ENCODE data around the gene ABTB1.
"Not testable (repeated sequence)": the region's sequence is repeated elsewhere in the genome, so short reads cannot be mapped to it uniquely, and the experiment has no call there.

Gene ABTB1

DNA sequence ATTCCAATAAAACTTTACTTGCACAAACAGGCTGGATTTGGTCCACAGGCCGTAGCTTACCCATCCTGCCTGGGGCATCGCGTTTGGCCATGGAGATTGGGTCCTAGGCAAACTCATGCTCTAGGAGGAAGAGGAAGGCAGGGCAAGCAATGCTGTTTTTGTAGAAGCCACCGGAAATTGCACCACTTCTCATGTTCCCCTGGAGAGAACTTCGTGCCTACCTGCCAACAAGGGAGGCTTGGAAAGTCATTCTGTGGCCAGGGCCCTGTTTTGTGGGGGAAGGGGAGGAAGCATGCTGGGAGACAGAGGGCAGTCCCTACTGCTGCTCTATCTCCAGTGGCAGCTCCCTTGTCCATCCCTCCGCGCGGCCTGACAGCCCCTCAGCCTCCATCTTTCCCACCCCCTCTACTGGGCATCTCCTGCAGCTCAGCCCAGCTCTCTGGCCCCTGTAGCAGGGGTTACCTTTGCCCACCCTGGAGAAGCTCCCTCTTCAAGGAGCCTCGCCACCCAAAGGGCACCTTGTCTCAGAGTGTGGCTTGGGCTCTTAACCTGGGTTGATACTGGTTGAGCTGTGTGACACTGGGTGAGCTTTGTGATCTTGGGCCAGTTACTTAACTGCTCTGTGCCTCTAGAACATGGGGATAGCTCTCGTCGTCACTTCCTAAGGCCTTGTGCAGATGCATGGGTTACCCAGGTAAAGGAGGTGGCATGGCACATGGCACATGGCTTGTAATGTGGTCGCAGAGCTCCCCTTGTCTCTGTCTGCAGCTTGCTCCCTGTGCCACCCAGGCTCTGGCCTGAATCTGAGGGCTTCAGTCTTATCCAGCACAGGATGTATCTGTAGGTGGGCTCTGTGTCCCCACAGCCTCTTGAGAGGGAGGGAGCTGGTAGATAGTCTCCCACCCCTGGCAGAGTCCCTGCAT, 6.1 kb downstream of the ABTB1 start:
- no peak overlapping the region for H3K4me3 ChIP-seq (replicated peaks; ENCODE audit: insufficient read depth, low read length)
- TF ChIP-seq POLR2AphosphoS5 (IDR thresholded peaks at IDR 0.05; ENCODE audit: low read depth) (peak; percentile 68), CTCF (IDR thresholded peaks at IDR 0.05; ENCODE audit: insufficient read depth, low read length) (no peak), GABPA (IDR thresholded peaks at IDR 0.05; ENCODE audit: low read depth) (peak; percentile 82), SPI1 (IDR thresholded peaks at IDR 0.05; ENCODE audit: borderline replicate concordance, low read depth) (peak; percentile 83; the same call in 1 of the 2 replicates)
- peak; percentile 94 to 96 for DNase-seq (ENCODE audit: low read depth in 1 of 2, low spot score in 1 of 2)

DNA sequence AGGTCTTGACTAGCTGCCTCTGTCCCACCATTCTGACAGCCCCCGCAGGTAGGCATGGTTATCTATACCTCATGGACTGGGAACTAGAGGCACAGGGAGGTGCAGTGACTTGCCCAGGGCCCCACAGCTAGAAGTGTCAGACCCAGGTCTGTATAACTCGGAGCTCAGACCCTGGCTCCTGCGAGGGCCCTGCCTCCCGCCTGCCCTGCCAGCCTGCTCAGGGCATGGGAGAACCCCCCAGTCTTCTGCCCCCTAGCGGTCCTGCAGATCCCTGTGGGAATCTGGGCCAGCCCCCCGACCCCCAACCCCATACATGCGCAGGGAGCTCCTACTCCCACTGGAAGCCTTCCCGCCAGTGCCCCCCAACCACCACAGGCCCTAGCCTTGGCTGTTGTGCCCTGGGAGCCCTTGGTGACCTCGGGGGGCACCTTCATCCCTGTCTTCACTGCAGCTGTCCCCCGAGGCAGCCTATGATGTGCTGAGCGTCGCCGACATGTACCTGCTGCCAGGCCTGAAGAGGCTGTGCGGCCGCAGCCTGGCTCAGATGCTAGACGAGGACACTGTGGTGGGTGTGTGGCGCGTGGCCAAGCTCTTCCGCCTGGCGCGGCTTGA, 6.9 kb downstream of the ABTB1 start:
- no peak for DNase-seq (ENCODE audit: low read depth in 1 of 2, low spot score in 1 of 2)
- TF ChIP-seq, protein P1, sequence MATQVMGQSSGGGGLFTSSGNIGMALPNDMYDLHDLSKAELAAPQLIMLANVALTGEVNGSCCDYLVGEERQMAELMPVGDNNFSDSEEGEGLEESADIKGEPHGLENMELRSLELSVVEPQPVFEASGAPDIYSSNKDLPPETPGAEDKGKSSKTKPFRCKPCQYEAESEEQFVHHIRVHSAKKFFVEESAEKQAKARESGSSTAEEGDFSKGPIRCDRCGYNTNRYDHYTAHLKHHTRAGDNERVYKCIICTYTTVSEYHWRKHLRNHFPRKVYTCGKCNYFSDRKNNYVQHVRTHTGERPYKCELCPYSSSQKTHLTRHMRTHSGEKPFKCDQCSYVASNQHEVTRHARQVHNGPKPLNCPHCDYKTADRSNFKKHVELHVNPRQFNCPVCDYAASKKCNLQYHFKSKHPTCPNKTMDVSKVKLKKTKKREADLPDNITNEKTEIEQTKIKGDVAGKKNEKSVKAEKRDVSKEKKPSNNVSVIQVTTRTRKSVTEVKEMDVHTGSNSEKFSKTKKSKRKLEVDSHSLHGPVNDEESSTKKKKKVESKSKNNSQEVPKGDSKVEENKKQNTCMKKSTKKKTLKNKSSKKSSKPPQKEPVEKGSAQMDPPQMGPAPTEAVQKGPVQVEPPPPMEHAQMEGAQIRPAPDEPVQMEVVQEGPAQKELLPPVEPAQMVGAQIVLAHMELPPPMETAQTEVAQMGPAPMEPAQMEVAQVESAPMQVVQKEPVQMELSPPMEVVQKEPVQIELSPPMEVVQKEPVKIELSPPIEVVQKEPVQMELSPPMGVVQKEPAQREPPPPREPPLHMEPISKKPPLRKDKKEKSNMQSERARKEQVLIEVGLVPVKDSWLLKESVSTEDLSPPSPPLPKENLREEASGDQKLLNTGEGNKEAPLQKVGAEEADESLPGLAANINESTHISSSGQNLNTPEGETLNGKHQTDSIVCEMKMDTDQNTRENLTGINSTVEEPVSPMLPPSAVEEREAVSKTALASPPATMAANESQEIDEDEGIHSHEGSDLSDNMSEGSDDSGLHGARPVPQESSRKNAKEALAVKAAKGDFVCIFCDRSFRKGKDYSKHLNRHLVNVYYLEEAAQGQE (IDR thresholded peaks at IDR 0.05; ENCODE audit: insufficient replicate concordance, low read depth): no peak
- TF ChIP-seq CTCF (IDR thresholded peaks at IDR 0.05; ENCODE audit: insufficient read depth, low read length) (no peak), POLR2AphosphoS5 (IDR thresholded peaks at IDR 0.05; ENCODE audit: low read depth) (no peak), GABPA (IDR thresholded peaks at IDR 0.05; ENCODE audit: low read depth) (no peak), SPI1 (IDR thresholded peaks at IDR 0.05; ENCODE audit: borderline replicate concordance, low read depth) (no peak)
- H3K27ac ChIP-seq (replicated peaks): peak overlapping the region; percentile 61

More for the DNA sequence above, 6.1 kb downstream of the ABTB1 start:
- H3K27ac ChIP-seq (replicated peaks): peak overlapping the region; percentile 61
- H3K27me3 ChIP-seq (ENCODE audit: insufficient read depth, poor library complexity, severe bottlenecking): no peaks in the 10 kb centered on the region

DNA sequence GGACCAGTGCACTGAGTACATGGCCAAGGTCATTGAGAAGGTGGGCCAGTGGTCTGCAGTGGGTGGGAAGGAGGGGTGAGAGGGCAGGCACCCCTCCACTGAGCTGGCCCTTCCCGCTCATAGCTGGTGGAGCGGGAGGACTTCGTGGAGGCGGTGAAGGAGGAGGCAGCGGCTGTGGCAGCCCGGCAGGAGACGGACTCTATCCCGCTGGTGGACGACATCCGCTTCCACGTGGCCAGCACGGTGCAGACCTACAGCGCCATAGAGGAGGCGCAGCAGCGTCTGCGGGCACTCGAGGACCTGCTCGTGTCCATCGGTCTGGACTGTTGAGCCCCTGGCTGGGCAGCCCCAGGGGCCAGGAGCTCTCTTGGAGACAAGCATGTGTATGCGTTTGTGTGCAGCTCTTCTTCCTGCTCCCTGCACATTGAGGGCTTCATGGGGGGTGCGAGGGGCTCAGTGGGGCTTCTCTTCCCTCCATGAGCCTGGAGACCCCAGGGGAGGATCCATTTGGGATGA, 7.5 kb downstream of the ABTB1 start:
- Histone ChIP-seq H3K4me3 (replicated peaks; ENCODE audit: insufficient read depth, low read length) (no peak overlapping the region), H3K27ac (replicated peaks) (no peak overlapping the region), H3K27me3 (ENCODE audit: insufficient read depth, poor library complexity, severe bottlenecking) (no peaks in the 10 kb centered on the region)
- no peak for TF ChIP-seq POLR2AphosphoS5 (IDR thresholded peaks at IDR 0.05; ENCODE audit: low read depth)
- TF ChIP-seq GABPA (IDR thresholded peaks at IDR 0.05; ENCODE audit: low read depth): no peak
- TF ChIP-seq CTCF (IDR thresholded peaks at IDR 0.05; ENCODE audit: insufficient read depth, low read length): no peak
- TF ChIP-seq SPI1 (IDR thresholded peaks at IDR 0.05; ENCODE audit: borderline replicate concordance, low read depth): no peak
- DNase-seq (ENCODE audit: low read depth in 1 of 2, low spot score in 1 of 2): no peak

More for the DNA sequence above, 6.9 kb downstream of the ABTB1 start:
- H3K4me3 ChIP-seq (replicated peaks; ENCODE audit: insufficient read depth, low read length): no peak overlapping the region
- no peaks in the 10 kb centered on the region for H3K27me3 ChIP-seq (ENCODE audit: insufficient read depth, poor library complexity, severe bottlenecking)

GRCh38 chr3:127680798-127681221, 8.1 kb downstream of the ABTB1 start:
- Histone ChIP-seq H3K4me3 (replicated peaks; ENCODE audit: insufficient read depth, low read length) (no peak overlapping the region), H3K27ac (replicated peaks) (no peak overlapping the region), H3K27me3 (ENCODE audit: insufficient read depth, poor library complexity, severe bottlenecking) (no peaks in the 10 kb centered on the region)
- TF ChIP-seq SPI1 (IDR thresholded peaks at IDR 0.05; ENCODE audit: borderline replicate concordance, low read depth) (no peak), CTCF (IDR thresholded peaks at IDR 0.05; ENCODE audit: insufficient read depth, low read length) (no peak), GABPA (IDR thresholded peaks at IDR 0.05; ENCODE audit: low read depth) (no peak), POLR2AphosphoS5 (IDR thresholded peaks at IDR 0.05; ENCODE audit: low read depth) (no peak)
- TF ChIP-seq, protein P1 (IDR thresholded peaks at IDR 0.05; ENCODE audit: insufficient replicate concordance, low read depth): no peak
- no peak for DNase-seq (ENCODE audit: low read depth in 1 of 2, low spot score in 1 of 2)

GRCh38 chr3:127682175-127682554, 9.4 kb downstream of the ABTB1 start:
- H3K27ac ChIP-seq (replicated peaks); H3K4me3 ChIP-seq (replicated peaks; ENCODE audit: insufficient read depth, low read length): not testable (repeated sequence)

More at GRCh38 chr3:127682175-127682554, 9.4 kb downstream of the ABTB1 start:
- not testable (repeated sequence) for DNase-seq (ENCODE audit: low read depth in 1 of 2, low spot score in 1 of 2); H3K27me3 ChIP-seq (ENCODE audit: insufficient read depth, poor library complexity, severe bottlenecking)
